DND-41 (cell line): ENCODE results near the gene CTCF.

Experiments used
- EZH2 ChIP-seq: IDR thresholded peaks from 3 replicates; pipeline ENCODE4 v1.6.1; 2012; ENCODE audit warnings: borderline replicate concordance, low read depth, mild to moderate bottlenecking, moderate library complexity, low read length, inconsistent platforms; ENCODE audit not compliant: severe bottlenecking
- TF ChIP-seq, protein P1 (sequence below): IDR thresholded peaks from 2 replicates; pipeline ENCODE4 v1.5.1; 2012; ENCODE audit warnings: borderline replicate concordance, low read length, moderate library complexity, mild to moderate bottlenecking; ENCODE audit not compliant: poor library complexity, severe bottlenecking; ENCODE audit errors: extremely low read depth

DNA sequence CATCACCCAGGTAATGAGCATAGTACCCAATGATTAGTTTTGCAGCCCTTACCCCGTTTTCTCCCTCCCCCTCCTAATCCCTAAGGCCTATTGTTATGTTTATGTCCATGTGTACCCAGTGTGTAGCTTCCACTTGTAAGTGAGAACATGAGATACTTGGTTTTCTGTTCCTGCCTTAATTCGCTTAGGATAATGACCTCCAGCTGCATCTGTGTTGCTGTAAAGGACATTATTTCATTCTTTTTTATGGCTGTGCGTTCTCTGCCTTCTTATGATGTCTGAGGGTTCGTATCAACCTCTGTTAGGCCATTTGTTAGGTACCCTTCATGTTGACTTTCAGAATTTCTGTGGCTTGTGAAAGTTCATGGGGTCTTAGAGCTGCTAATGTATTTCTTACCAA lies 31.0 kb downstream of the CTCF start:
- TF ChIP-seq, protein P1, sequence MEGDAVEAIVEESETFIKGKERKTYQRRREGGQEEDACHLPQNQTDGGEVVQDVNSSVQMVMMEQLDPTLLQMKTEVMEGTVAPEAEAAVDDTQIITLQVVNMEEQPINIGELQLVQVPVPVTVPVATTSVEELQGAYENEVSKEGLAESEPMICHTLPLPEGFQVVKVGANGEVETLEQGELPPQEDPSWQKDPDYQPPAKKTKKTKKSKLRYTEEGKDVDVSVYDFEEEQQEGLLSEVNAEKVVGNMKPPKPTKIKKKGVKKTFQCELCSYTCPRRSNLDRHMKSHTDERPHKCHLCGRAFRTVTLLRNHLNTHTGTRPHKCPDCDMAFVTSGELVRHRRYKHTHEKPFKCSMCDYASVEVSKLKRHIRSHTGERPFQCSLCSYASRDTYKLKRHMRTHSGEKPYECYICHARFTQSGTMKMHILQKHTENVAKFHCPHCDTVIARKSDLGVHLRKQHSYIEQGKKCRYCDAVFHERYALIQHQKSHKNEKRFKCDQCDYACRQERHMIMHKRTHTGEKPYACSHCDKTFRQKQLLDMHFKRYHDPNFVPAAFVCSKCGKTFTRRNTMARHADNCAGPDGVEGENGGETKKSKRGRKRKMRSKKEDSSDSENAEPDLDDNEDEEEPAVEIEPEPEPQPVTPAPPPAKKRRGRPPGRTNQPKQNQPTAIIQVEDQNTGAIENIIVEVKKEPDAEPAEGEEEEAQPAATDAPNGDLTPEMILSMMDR = no peak
- TF ChIP-seq EZH2 = no peak
